Astrocyte of the spinal cord (primary cell): ENCODE results near the gene BCL11A.

Experiments used
- DNase-seq: peaks from one replicate; pipeline ENCODE4 v3.0.0; 2011; ENCODE audit warnings: low read depth, low spot score
- H3K4me3 ChIP-seq: 2 replicates; pipeline ENCODE4 v1.5.1; 2011; ENCODE audit warnings: low read depth, mild to moderate bottlenecking, low read length, moderate library complexity
- in situ Hi-C: cut with HindIII; loops from 2 replicates; pipeline ENCODE4 v1.10.0; 2017; ENCODE audit warnings: low sequenced_read_pairs
- TF ChIP-seq, protein P1 (sequence below): IDR thresholded peaks from 2 replicates; pipeline ENCODE4 v1.5.1; 2012; ENCODE audit warnings: low read depth, mild to moderate bottlenecking, low read length, inconsistent platforms

Gene BCL11A

DNA sequence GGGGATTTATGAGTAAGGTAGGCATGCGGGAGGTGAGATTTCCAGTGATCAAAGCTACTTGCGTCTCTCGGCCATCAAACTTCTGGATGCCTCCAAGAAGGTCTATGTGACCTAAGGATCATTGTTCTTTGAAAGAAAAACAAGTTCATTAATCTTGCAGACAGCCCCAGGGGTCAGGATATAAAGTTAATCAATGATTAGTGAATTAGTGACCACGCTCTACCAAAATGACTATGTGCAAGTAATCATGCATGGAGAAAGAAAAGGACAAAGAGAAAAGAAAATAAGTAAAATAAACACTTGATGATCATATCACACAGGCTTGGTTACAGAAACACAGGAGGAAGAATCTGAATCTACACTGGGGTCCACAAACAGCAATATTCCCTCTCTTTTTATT lies 42.5 kb upstream of the BCL11A start:
- DNase-seq = no peak
- TF ChIP-seq, protein P1, sequence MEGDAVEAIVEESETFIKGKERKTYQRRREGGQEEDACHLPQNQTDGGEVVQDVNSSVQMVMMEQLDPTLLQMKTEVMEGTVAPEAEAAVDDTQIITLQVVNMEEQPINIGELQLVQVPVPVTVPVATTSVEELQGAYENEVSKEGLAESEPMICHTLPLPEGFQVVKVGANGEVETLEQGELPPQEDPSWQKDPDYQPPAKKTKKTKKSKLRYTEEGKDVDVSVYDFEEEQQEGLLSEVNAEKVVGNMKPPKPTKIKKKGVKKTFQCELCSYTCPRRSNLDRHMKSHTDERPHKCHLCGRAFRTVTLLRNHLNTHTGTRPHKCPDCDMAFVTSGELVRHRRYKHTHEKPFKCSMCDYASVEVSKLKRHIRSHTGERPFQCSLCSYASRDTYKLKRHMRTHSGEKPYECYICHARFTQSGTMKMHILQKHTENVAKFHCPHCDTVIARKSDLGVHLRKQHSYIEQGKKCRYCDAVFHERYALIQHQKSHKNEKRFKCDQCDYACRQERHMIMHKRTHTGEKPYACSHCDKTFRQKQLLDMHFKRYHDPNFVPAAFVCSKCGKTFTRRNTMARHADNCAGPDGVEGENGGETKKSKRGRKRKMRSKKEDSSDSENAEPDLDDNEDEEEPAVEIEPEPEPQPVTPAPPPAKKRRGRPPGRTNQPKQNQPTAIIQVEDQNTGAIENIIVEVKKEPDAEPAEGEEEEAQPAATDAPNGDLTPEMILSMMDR = no peak
- in situ Hi-C loops = no loop called here
- no peak overlapping the region for H3K4me3 ChIP-seq

DNA sequence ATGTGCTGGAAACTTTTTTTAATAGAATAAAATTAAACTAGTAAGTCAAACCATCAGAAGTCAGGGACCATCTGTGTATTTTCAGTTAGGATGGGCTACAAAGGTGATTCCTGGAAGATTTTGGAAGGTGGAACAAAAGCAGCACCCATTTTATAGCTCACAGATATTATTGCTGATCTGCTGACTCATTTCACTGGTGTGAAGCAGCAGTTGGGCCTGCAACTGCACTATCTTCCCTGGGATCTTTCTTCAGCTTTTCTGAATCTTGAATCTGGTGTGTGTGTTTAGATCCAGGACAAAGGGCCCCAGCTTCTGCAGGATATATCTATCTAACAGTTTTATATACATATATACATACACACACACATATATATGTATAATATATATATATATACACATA lies 35.6 kb upstream of the BCL11A start:
- in situ Hi-C loops = no loop called here
- TF ChIP-seq, protein P1 = no peak
- no peak for DNase-seq
- no peak overlapping the region for H3K4me3 ChIP-seq

DNA sequence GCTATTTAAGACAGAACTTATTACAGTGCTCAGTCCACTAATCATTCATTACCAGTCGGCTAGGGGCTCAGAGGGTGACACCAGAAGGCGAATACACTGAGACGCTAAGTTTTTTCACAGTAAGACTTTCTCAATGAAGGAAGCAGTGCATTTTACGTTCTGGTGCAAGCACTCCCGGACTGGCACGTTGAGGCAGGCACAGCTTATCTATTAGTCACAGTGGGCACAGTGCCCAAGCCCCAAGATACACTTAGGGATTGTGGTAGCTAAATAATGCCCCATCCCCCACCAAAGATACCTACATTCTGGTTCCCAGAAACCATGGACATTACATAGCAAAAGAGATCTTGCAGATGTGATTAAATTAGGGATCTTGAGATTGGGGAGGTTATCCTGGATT lies 32.6 kb upstream of the BCL11A start:
- no peak for DNase-seq
- no peak overlapping the region for H3K4me3 ChIP-seq
- TF ChIP-seq, protein P1 = no peak
- in situ Hi-C loops = no loop called here

DNA sequence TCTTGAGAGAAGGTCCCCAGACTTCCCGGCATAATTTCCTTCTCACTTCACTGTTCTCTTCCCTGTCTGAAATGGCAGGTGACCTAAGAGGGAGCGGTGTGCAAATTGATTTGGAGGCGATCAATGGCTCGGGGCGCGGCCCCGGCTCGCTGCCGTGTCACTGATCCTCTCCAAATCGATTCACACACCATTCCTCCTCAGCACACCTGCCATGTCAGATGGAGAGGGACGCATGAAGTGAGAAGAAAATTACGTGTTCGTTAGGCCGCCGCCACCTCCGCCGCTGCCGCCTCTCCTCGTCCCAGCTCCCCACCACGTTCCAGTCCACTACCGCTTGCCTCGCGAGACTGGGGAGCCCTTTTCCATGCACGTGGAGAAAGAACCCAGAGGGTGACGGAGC lies 31.8 kb upstream of the BCL11A start:
- TF ChIP-seq, protein P1 = no peak
- in situ Hi-C loops = no loop called here
- DNase-seq = no peak
- no peak overlapping the region for H3K4me3 ChIP-seq

GRCh38 chr2:60583604-60584003 lies 30.1 kb upstream of the BCL11A start:
- DNase-seq = no peak
- TF ChIP-seq, protein P1 = no peak
- in situ Hi-C loops = no loop called here
- no peak overlapping the region for H3K4me3 ChIP-seq

DNA sequence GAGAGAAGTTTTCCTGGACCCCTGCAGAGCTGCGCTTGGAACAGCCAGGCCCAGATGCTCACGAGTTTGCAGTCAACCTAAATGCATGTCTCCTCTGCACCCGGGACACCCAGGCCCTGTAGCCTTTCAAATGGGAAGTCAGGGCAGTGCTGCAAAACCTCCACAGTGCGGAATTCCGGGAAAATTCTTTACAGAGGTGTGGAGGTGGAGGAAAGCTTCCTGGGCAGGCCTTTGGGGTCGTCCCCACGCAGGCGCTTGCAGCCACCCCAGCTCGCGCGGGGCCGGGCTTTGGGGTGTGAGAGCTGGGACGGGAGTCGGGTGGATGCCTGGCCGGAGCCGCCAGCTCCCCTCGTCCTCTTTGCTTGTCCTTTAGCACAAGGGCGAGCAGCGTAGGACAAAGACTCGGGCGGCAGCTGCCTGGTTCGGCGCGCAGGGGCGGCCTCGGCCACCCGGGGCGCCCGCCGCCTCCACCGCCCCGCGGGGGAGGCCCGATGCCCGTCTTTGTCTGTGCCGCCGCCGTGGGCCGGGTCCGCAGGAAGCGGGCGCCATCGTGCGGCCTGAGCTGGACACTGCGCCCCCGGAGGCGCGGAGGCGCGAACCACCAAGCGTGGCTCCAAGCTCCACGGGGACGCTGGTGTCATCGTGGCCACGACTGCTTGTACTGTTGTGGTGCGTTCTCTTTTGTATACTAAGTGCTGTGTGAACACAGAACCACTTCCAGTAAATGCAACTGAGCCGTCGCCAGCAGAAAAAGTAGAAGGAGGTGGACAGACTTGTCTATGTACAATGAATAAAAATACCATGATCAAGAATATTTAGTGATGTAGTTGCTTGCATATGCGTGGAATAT lies 28.2 kb upstream of the BCL11A start:
- TF ChIP-seq, protein P1 = peak; percentile 86
- peak overlapping the region; percentile 36 for H3K4me3 ChIP-seq
- in situ Hi-C loops = no loop called here

More for the DNA sequence above, 28.2 kb upstream of the BCL11A start:
- DNase-seq = peak; percentile 41
